Testis (tissue), 2 donors: ENCODE data around the gene ZNF692.

Experiments
- CTCF ChIP-seq, 3 experiments: fragments of 450-650 bp in 2 of 3; fragments of 200-600 bp in 1 of 3; sonication (generic) in 1 of 3; IDR thresholded peaks; one replicate each; pipeline ENCODE4 v1.5.1; 2016 to 2019; ENCODE audit warnings: antibody characterized with exemption in 3 of 3, mild to moderate bottlenecking in 2 of 3, moderate library complexity in 1 of 3
- POLR2A ChIP-seq: fragments of 450-650 bp; IDR thresholded peaks from one replicate; pipeline ENCODE4 v1.6.1; 2017; ENCODE audit warnings: antibody characterized with exemption, mild to moderate bottlenecking, moderate library complexity

GRCh38 chr1:248857201-248857600 lies 1.7 kb downstream of the ZNF692 start:
- TF ChIP-seq CTCF (IDR thresholded peaks at IDR 0.05) (no peak), POLR2A (no peak)
